ENCODE data around the gene TSPAN4.

The TSPAN4 gene

GRCh38 chr11:819129-819931 is 23.3 kb upstream of the TSPAN4 start (continued):
- TF ChIP-seq ZNF26 (tag by site-specific recombination; IDR thresholded peaks at IDR 0.05) = no peak
- no peak for TF ChIP-seq TCF7L2 (IDR thresholded peaks at IDR 0.05; ENCODE audit: borderline replicate concordance, low read depth, low read length)
- TF ChIP-seq ZFHX2 (tag by site-specific recombination; conservative IDR thresholded peaks at IDR 0.05) = peak; percentile 84
- TF ChIP-seq ZNF654 (tag by site-specific recombination; IDR thresholded peaks at IDR 0.05; ENCODE audit: low read depth) = no peak
- TF ChIP-seq BCL6B (tag by site-specific recombination; IDR thresholded peaks at IDR 0.05) = no peak
- TF ChIP-seq ZNF112 (tag by site-specific recombination; IDR thresholded peaks at IDR 0.05) = no peak
- no peak for TF ChIP-seq ZNF398 (tag by site-specific recombination; IDR thresholded peaks at IDR 0.05)
- TF ChIP-seq GLI4 (tag by site-specific recombination; IDR thresholded peaks at IDR 0.05) = no peak
- no peak for TF ChIP-seq ZNF416 (tag by site-specific recombination; IDR thresholded peaks at IDR 0.05)
- no peak for TF ChIP-seq ZNF184 (tag by site-specific recombination; IDR thresholded peaks at IDR 0.05)
- no peak for TF ChIP-seq ZNF510 (tag by site-specific recombination; IDR thresholded peaks at IDR 0.05; ENCODE audit: insufficient replicate concordance)
- no peak for TF ChIP-seq ZNF174 (tag by site-specific recombination; IDR thresholded peaks at IDR 0.05)
- TF ChIP-seq ZNF621 (tag by site-specific recombination; IDR thresholded peaks at IDR 0.05) = no peak
- no peak for TF ChIP-seq ZNF501 (tag by site-specific recombination; IDR thresholded peaks at IDR 0.05)
- TF ChIP-seq REST (tag by site-specific recombination; IDR thresholded peaks at IDR 0.05) = 0 out of 2 replicates have a peak, but pooled peaks have one; percentile 16
- no peak for TF ChIP-seq ZNF692 (tag by site-specific recombination; IDR thresholded peaks at IDR 0.05)
- TF ChIP-seq ZNF335 (tag by site-specific recombination; conservative IDR thresholded peaks at IDR 0.05) = no peak
- TF ChIP-seq KLF7 (tag by site-specific recombination; IDR thresholded peaks at IDR 0.05; ENCODE audit: borderline replicate concordance) = no peak
- TF ChIP-seq ZNF837 (tag by site-specific recombination; IDR thresholded peaks at IDR 0.05) = no peak
- TF ChIP-seq CTCF (tag by site-specific recombination; IDR thresholded peaks at IDR 0.05) = no peak
- no peak for TF ChIP-seq ZBTB7A (tag by site-specific recombination; IDR thresholded peaks at IDR 0.05; ENCODE audit: low read depth)
- TF ChIP-seq ZFP41 (tag by site-specific recombination; IDR thresholded peaks at IDR 0.05; ENCODE audit: borderline replicate concordance) = no peak
- peak; percentile 56 for TF ChIP-seq ZBTB26 (tag by site-specific recombination; optimal IDR thresholded peaks at IDR 0.05)
- no peak for TF ChIP-seq ZNF791 (tag by site-specific recombination; IDR thresholded peaks at IDR 0.05)
- TF ChIP-seq ZBTB6 (tag by site-specific recombination; IDR thresholded peaks at IDR 0.05) = no peak

Data from HEK293 (cell line).